Measurements from ENCODE around the gene CCDC192. TPM values are rescaled to one million over a fixed set of nuclear protein-coding genes. Genes with fewer than 3 reads are reported as not detected.

The CCDC192 gene
- polyA plus RNA-seq, 3 donors, result not detected

GRCh38 chr5:127757576-127757975 lies 54.4 kb downstream of the CCDC192 start:
- Mint-ChIP-seq H3K27ac (no peak overlapping the region), H3K36me3 (no peaks in the 10 kb centered on the region), H3K4me3 (no peak overlapping the region), H3K9me3 (peaks cover 0 to 4% (median 0%) of the 10 kb centered on the region in 7 donors), H3K4me1 (no peaks in the 10 kb centered on the region), H3K27me3 (ENCODE audit: low read depth in 3 of 3) (peaks cover 0 to 3% (median 0%) of the 10 kb centered on the region in 3 donors)
- no peaks in the 10 kb centered on the region for H3K79me2 ChIP-seq (ENCODE audit: insufficient read depth, low read length)
- H3K36me3 ChIP-seq (replicated peaks in 1 of 2; ENCODE audit: control insufficient read depth in 1 of 2, insufficient read depth in 2 of 2, low read length in 2 of 2), result no peaks in the 10 kb centered on the region
- no peak for TF ChIP-seq CTCF (IDR thresholded peaks at IDR 0.05)
- no peaks in the 10 kb centered on the region for H3K9me3 ChIP-seq (replicated peaks in 1 of 2; ENCODE audit: control insufficient read depth in 1 of 2, insufficient read depth in 1 of 2, low read length in 2 of 2)
- no peak overlapping the region for H3K4me2 ChIP-seq (replicated peaks; ENCODE audit: extremely low read depth, low read length, poor library complexity, severe bottlenecking)
- no peaks in the 10 kb centered on the region for H3K4me1 ChIP-seq (ENCODE audit: control insufficient read depth in 1 of 2, insufficient read depth in 2 of 2, low read length in 2 of 2)
- 20% methylated on average over 1 of the region's 1 CpG for WGBS (ENCODE audit: insufficient coverage)
- no peak overlapping the region for H3K27ac ChIP-seq (ENCODE audit: low read depth in 1 of 2, low read length in 2 of 2)
- H3K9ac ChIP-seq (ENCODE audit: insufficient read depth, low read length, poor library complexity, severe bottlenecking), result no peak overlapping the region
- H3K4me3 ChIP-seq (replicated peaks in 1 of 3; ENCODE audit: low read depth in 2 of 3, low read length in 3 of 3), result no peak overlapping the region
- H2AFZ ChIP-seq (ENCODE audit: insufficient read depth, low read depth, low read length, poor library complexity, severe bottlenecking), result no peak overlapping the region
- DNase-seq, result no peak
- H4K20me1 ChIP-seq (ENCODE audit: insufficient read depth, low read length), result no peaks in the 10 kb centered on the region
- H3K27me3 ChIP-seq (ENCODE audit: control insufficient read depth in 2 of 2, insufficient read depth in 2 of 2, low read length in 2 of 2), result no peaks in the 10 kb centered on the region
- intact Hi-C loops (cut with micrococcal nuclease), result loop anchor here in 1 of 2 donors (10.0 kb wide), 1 partner anchor 447 kb away; no protein-coding TSS in a partner anchor

DNA sequence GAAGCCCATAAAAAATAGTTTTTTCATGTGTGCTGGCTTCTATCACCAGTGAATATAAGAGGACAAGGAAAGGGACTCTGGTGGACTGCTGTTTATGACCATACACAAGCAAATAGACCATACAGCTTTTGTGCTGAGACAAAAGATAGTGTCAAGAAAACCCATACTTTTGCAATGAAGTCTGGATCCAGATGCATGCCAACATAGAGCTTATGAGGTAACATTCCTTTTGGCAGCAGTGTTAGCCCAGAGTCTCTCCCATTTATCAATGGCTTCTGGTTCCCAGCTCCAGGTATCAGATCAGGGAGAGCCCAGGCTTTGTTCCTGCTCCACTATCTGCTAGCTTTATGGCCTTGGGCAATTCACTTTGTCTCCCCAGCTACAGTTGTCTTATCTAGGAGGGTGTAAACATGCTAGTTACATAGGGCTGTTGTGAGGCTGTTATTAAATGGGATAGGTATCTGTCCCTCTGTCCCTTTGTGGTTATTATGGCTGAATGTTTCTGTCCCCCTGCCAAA lies 55.6 kb downstream of the CCDC192 start:
- no peaks in the 10 kb centered on the region for H3K79me2 ChIP-seq (ENCODE audit: insufficient read depth, low read length)
- no peaks in the 10 kb centered on the region for H3K36me3 Mint-ChIP-seq
- H3K4me3 ChIP-seq (replicated peaks in 1 of 3; ENCODE audit: low read depth in 2 of 3, low read length in 3 of 3), result no peak overlapping the region
- H3K9me3 Mint-ChIP-seq, result peaks cover 0 to 3% (median 0%) of the 10 kb centered on the region in 7 donors
- H4K20me1 ChIP-seq (ENCODE audit: insufficient read depth, low read length), result no peaks in the 10 kb centered on the region
- H3K27me3 ChIP-seq (ENCODE audit: control insufficient read depth in 2 of 2, insufficient read depth in 2 of 2, low read length in 2 of 2), result no peaks in the 10 kb centered on the region
- no peaks in the 10 kb centered on the region for H3K4me1 Mint-ChIP-seq
- no peak for DNase-seq
- no peak overlapping the region for H3K27ac ChIP-seq (ENCODE audit: low read depth in 1 of 2, low read length in 2 of 2)
- intact Hi-C loops (cut with micrococcal nuclease), result loop anchor here in 1 of 2 donors (10.0 kb wide), 1 partner anchor 446 kb away; no protein-coding TSS in a partner anchor
- no peaks in the 10 kb centered on the region for H3K4me1 ChIP-seq (ENCODE audit: control insufficient read depth in 1 of 2, insufficient read depth in 2 of 2, low read length in 2 of 2)
- H3K36me3 ChIP-seq (replicated peaks in 1 of 2; ENCODE audit: control insufficient read depth in 1 of 2, insufficient read depth in 2 of 2, low read length in 2 of 2), result no peaks in the 10 kb centered on the region
- no peak for TF ChIP-seq CTCF (IDR thresholded peaks at IDR 0.05)
- H2AFZ ChIP-seq (ENCODE audit: insufficient read depth, low read depth, low read length, poor library complexity, severe bottlenecking), result no peak overlapping the region
- H3K4me3 Mint-ChIP-seq, result no peak overlapping the region
- H3K9ac ChIP-seq (ENCODE audit: insufficient read depth, low read length, poor library complexity, severe bottlenecking), result no peak overlapping the region
- H3K9me3 ChIP-seq (replicated peaks in 1 of 2; ENCODE audit: control insufficient read depth in 1 of 2, insufficient read depth in 1 of 2, low read length in 2 of 2), result no peaks in the 10 kb centered on the region
- no peak overlapping the region for H3K27ac Mint-ChIP-seq
- H3K27me3 Mint-ChIP-seq (ENCODE audit: low read depth in 3 of 3), result peaks cover 0 to 3% (median 0%) of the 10 kb centered on the region in 3 donors
- H3K4me2 ChIP-seq (replicated peaks; ENCODE audit: extremely low read depth, low read length, poor library complexity, severe bottlenecking), result no peak overlapping the region
